Stimulated activated CD8-positive, alpha-beta memory T cell treated with anti-CD3 and anti-CD28 coated beads, Interleukin-12 subunit alpha, Interleukin-12 subunit beta, amount 100 ng/mL, for 4 hours (primary cell): Measurements from ENCODE around the gene RAB36.

Experiments used
- DNase-seq: peaks from one replicate; pipeline ENCODE4 v3.0.0-alpha.2; 2020; ENCODE audit warnings: low read depth

Gene RAB36

DNA sequence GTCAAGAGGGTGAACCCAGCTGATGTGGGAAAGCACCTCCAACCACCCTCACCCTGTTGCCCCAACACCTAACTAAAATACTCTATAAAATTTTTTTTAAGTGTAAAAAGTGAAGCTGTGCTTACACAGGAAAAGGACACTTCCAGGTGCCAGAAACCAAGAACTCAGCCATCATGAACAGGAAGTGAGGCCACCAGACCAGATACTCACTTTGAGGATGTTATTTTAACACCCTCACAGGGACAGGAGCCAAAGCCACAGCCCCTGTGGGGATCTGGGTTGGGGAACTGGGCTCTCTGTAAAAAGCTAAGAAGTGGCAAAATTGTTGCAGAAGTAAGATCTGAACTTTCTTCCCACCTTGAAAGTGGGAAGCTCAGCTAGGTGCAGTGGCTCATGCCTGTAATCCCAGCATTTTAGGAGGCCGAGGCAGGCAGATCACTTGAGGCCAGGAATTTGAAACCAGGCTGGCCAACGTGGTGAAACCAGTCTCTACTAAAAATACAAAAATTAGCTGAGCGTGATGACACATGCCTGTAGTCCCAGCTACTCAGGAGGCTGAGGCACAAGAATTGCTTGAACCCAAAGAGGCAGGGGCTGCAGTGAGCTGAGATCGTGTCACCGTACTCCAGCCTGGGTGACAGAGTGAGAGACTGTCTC lies 7.2 kb upstream of the RAB36 start:
- DNase-seq: peak; percentile 37

GRCh38 chr22:23138584-23139435 lies 6.5 kb upstream of the RAB36 start:
- DNase-seq: no peak

- DNase-seq: no peak
These were observed 4.9 kb upstream of the RAB36 start for GRCh38 chr22:23140385-23140784.

GRCh38 chr22:23142546-23143105 lies 2.7 kb upstream of the RAB36 start:
- DNase-seq: no peak

GRCh38 chr22:23143119-23143518 lies 2.2 kb upstream of the RAB36 start:
- no peak for DNase-seq

DNA sequence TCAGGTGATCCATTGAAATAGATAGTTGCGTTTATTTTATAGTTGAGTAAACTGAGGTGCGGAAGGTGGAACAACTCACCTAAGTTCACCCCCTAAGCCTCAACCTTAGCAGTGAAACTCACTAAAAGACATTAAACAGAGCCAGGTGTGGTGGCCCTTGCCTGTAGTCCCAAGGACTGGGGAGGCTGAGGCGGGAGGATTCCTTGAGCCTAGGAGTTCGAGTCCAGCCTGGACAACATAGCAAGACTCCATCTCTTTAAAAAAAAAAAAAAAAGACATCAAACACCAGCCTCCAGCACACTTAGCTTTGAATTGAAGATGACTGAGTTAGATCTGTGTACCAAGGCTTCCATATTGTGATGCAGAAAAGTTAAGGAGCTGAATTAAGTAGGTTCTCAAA lies 845 bp upstream of the RAB36 start:
- DNase-seq: no peak

GRCh38 chr22:23145878-23146470 lies 697 bp downstream of the RAB36 start:
- DNase-seq: no peak

GRCh38 chr22:23146478-23147205 lies 1.4 kb downstream of the RAB36 start:
- no peak for DNase-seq

DNA sequence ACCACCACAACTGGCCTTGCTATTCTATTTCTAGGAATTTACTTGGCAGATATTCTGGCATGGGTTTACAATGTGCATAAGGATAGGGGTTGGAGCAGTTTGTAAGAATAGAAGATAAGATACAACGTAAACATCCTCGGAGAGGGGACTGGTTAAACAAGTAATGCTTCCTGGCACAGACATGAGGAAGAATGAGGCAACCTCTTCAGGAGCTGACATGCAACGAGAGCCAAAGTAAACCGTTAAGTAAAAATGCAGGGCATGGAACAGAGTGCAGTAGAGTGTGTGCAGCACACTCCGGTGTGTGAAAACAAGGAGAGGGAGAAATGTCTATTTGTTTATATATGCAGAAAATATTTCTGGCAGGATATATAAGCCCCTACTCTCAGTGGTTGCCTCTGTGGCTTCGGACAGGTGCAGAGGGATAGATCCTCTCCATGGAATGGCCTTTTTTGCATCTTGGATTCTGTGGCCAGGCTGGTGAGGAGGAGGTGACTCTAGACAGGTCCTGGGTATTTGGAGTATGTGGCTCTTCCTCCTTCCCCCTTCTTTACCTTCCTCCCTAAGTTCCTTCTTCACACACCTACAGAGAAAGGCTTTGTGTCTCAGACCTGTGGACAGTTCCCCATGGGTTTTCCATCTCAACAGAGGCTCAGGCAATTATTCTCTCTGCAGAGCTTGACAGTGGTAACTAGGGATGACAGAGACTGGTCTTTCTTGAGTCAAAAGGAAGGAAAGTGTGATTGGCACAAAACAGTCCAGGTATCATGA lies 2.5 kb downstream of the RAB36 start:
- DNase-seq: no peak

GRCh38 chr22:23149743-23150238 lies 4.5 kb downstream of the RAB36 start:
- no peak for DNase-seq

- DNase-seq: no peak
These were observed 5.5 kb downstream of the RAB36 start for GRCh38 chr22:23150762-23151161.

DNA sequence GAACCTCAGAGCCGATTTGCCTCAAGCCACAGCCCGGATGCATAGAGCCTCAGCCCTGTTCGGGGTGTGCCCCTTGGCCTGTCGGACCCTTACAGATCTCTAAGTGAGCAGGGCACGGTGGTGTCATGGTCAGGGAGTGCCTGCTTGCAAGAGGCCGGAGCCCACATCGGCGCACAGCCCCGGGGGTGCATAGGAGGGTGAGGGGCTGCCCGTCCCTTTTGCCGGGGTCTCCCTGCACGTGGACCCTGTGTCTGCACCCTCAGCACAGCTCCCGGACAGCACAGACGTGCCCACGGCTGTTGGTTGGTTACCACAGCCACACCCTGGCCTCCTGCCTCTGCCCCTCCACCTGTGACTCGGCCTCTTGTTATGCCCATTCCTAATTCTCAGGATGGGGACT lies 6.5 kb downstream of the RAB36 start:
- DNase-seq: no peak

DNA sequence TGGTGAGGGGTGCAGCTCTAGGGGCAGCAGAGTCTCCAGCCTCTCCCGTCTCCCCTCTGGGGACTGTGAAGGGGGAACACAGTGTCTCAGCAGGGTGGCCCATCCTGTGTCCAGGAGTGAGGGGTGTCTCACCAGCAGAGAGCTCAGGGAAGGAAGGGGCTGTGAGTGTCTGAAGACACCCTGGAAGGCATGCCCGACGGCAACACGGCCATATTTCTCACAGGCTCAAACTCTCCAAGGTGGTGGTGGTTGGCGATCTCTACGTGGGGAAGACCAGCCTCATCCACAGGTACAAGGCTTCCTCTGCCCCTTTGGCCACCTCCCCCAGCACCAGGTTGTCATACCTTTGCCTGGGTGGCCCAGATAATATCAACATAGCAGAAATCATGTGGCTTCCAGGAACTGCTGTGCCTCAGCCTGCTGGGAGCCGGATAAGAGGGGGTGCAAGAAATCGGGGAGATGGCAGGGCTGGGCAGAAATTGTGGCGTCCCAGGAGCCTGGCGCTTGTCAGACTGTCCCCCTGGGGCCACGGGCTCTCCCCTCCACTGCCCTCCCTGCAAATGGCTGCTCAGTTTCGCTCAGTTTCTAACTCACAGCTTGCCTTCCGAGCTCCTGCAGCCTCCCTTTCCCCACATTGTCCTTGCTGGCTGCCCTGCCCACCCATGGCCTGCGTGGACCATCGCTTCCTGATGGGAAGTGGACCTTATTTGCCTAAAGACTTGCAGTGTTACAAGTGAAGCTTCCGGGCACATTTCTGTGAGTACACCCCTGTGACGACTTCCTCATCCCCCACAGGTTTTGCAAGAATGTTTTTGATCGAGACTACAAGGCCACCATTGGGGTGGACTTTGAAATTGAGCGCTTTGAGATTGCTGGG lies 7.2 kb downstream of the RAB36 start:
- DNase-seq: no peak

GRCh38 chr22:23153994-23154393 lies 8.7 kb downstream of the RAB36 start:
- no peak for DNase-seq

DNA sequence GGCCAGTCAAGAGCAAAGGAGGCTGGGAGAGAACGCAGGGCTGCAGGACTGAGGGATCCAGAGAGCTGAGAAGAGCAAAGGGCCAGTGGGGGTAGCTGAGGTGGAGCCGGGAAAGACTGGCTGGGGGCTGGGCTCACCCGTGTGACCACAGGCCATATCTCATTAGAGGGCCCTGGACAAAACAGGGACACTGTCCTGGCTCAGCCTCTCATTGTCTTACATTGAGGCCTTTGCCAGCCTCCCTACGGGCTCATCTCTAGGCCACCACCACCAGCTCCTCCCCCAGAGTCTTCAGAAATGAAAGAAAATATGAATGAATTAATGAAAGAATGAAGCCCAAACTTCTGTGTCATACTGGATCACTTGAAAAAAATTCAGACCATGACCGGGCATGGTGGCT lies 9.2 kb downstream of the RAB36 start:
- no peak for DNase-seq

DNA sequence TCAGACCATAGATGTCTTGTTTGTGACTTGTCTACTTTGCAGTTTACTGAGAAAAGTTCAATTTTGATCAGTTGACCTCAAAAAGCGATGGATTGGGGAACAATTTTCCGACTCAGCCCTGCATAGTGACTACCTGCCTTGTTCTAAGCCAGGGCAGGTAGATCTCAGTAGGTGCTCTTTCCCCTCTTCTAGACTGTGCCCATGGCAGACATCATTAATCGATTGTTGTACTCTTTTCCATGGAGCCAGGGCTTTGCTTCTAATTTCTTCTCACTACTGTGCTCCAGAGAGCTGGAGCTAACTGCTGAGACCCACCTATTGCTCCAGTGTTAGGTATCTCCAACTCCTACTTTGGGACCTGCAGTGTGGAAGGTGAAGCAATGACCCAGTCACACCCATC lies 9.9 kb downstream of the RAB36 start:
- no peak for DNase-seq

GRCh38 chr22:23155831-23156230 lies 10.6 kb downstream of the RAB36 start:
- no peak for DNase-seq

DNA sequence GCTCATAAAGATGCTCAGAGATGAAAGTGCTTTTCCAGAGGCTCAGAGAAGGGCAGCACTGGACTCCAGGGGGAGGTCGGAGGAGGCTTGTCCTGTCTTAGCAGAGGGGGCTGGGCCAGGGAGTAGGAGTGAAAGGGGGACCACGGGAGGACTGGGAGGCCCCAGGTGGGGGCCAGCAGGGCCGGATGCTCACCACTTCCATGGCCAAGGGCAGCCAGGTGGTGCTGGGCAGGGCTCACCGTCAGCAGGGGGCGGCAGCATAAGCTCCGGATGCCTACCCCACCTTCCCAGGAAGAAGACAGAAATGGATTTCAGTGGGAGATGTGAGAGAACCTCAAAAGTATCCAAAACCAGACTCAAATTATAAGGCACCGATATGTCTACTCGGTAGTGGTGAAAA lies 11.0 kb downstream of the RAB36 start:
- no peak for DNase-seq

GRCh38 chr22:23157560-23158515 lies 12.6 kb downstream of the RAB36 start:
- DNase-seq: no peak
